Heart left ventricle (tissue), 16 donors: Measurements from ENCODE around the gene CEP85. TPM values are rescaled to one million over a fixed set of nuclear protein-coding genes. Genes with fewer than 3 reads are reported as not detected.
A peak's percentile ranks its signal among the peaks of the same experiment; 100 is the strongest.
"Not testable (repeated sequence)": the region's sequence is repeated elsewhere in the genome, so short reads cannot be mapped to it uniquely, and the experiment has no call there.

ENCODE experiments used
- ATAC-seq, 4 donors: fragments of 200-7000 bp; cut with Tn5 transposase; one replicate each; pipeline ENCODE4 v1.9.1; 2020 to 2022; ENCODE audit warnings: moderate library complexity in 4 of 4, mild to moderate bottlenecking in 3 of 4, moderate number of reproducible peaks in 1 of 4
- DNase-seq, 5 donors: peaks; one replicate each; pipeline ENCODE4 v3.0.0-alpha.2; 2020
- H3K27ac ChIP-seq, 12 donors: fragments of 200-600 bp; sonication (generic) in 4 of 12; one replicate each; pipeline versions ENCODE4 v1.5.0 to v1.8.0; 2016 to 2022; ENCODE audit warnings: mild to moderate bottlenecking in 2 of 12
- H3K27me3 ChIP-seq, 9 donors: fragments of 200-600 bp; sonication (generic) in 2 of 9; one replicate each; pipeline versions ENCODE4 v1.5.1 to v1.8.0; 2016 to 2022; ENCODE audit warnings: mild to moderate bottlenecking in 3 of 9
- H3K36me3 ChIP-seq, 9 donors: fragments of 200-600 bp; sonication (generic) in 2 of 9; one replicate each; pipeline versions ENCODE4 v1.5.0 to v1.8.0; 2018 to 2022; ENCODE audit warnings: mild to moderate bottlenecking in 2 of 9
- H3K4me1 ChIP-seq, 12 donors: fragments of 200-600 bp; sonication (generic) in 4 of 12; one replicate each; pipeline versions ENCODE4 v1.5.0 to v1.8.0; 2016 to 2022; ENCODE audit warnings: mild to moderate bottlenecking in 3 of 12
- H3K4me3 ChIP-seq, 12 donors: fragments of 200-600 bp; sonication (generic) in 4 of 12; one replicate each; pipeline versions ENCODE4 v1.5.0 to v1.8.0; 2017 to 2022; ENCODE audit warnings: mild to moderate bottlenecking in 9 of 12, moderate library complexity in 4 of 12
- H3K9me3 ChIP-seq, 12 donors: fragments of 200-600 bp; sonication (generic) in 4 of 12; one replicate each; pipeline versions ENCODE4 v1.5.0 to v1.8.0; 2016 to 2022; ENCODE audit warnings: mild to moderate bottlenecking in 1 of 12
- CTCF ChIP-seq, 12 donors: fragments of 200-600 bp; sonication (generic) in 4 of 12; IDR thresholded peaks; one replicate each; pipeline versions ENCODE4 v1.5.0 to v1.8.0; 2018 to 2022; ENCODE audit warnings: antibody characterized with exemption in 12 of 12, mild to moderate bottlenecking in 5 of 12
- POLR2A ChIP-seq, 2 donors: fragments of 450-650 bp; IDR thresholded peaks; one replicate each; pipeline ENCODE4 v1.6.1; 2017; ENCODE audit warnings: antibody characterized with exemption in 2 of 2, mild to moderate bottlenecking in 2 of 2, moderate library complexity in 2 of 2
- WGBS, 4 donors: extraction: QIAGEN DNeasy Blood & Tissue Kit in 2 of 4; methylation state at CpG; one replicate each; pipeline versions ENCODE4 v1.1.5 to v1.1.7; 2013 to 2018; 5-methylcytosine and 5-hydroxymethylcytosine counted together
- intact Hi-C, 10 donors: fragments of 100-400 bp; cut with DNase I; formaldehyde crosslinking; loops; one replicate each; pipeline versions ENCODE4 v1.11.1 to v1.14.2; 2022
- polyA plus RNA-seq, 2 donors: library from polyadenylated mRNA; stranded (reverse); fragments of 200-250 nt; gene quantifications; one replicate each; pipeline ENCODE4 v1.2.3, GENCODE V29; 2013
- total RNA-seq, 9 donors: library from RNA; depleted of rRNA in 2 of 9; stranded (reverse); fragments of >200 nt in 2 of 9; fragmentation: NEBNext Ultra II Directional in 3 of 9; extraction: Animal tissue kit (Norgen Biotek cat#: 25700) in 3 of 9; gene quantifications; one replicate each; pipeline versions ENCODE4 v1.1.0 to v1.2.4, GENCODE V29; 2016 to 2023
- donor health status: ischemic (EF 13 %, LVEDD 7.1; RV severe dilation, severe dysfunction).
- donor health status: healthy with polysubstance abuse.
- donor health status: DM: no; HTN: yes; CAD: no.
- donor health status: DM: no; HTN: no; CAD: no.
- donor health status: ischemic (EF 25% LVEDD 6.9; RV normal size, moderate dysfunction).
- donor health status: ischemic (EF 25% LVEDD 5.7; RV mildly dilated, moderate dysfunction).
- donor health status: healthy.
- donor health status: DM: yes; HTN: yes; CAD: no.
- donor health status: ischemic (EF 35%, LVEDD 5.7; RV mildly dilated, moderate dysfunction).
- donor health status: nonischemic (EF 11% LVEDD 7.7; RV severe dilation, severe dysfunction).
- donor health status: DM: yes; HTN: yes; CAD: no.
- donor health status: PGD.
- donor health status: ischemic (EF 29% LVEDD 5.4; RV normal size, mild dysfunction).
- donor health status: nonischemic (EF 23%, LVEDD 6.1; RV moderate dilation, normal function).

Gene CEP85
- total and polyA plus RNA-seq, 11 donors = 13.4 to 180 (median 41.6) TPM

GRCh38 chr1:26225033-26225831 is 8.8 kb upstream of the CEP85 start:
- no peak for TF ChIP-seq CTCF (IDR thresholded peaks at IDR 0.05)
- no peak for TF ChIP-seq POLR2A (IDR thresholded peaks at IDR 0.05)
- ATAC-seq = peak; percentile 72 to 94 (median 92)
- Histone ChIP-seq H3K9me3 (no peaks in the 10 kb centered on the region), H3K4me3 (peak overlapping the region; percentile 10 to 72 (median 55)), H3K27ac (peak overlapping the region in 9 of 12 donors; percentile 22 to 69 (median 54)), H3K36me3 (no peaks in the 10 kb centered on the region), H3K4me1 (peaks cover 0 to 15% (median 5%) of the 10 kb centered on the region in 12 donors), H3K27me3 (peaks cover 0 to 17% (median 0%) of the 10 kb centered on the region in 9 donors)
- 2 to 8% (median 6%) methylated on average over 26 to 50 of the region's 50 CpGs for WGBS, 4 donors
- intact Hi-C loops = loop anchor here in 3 of 10 donors (5.0 kb wide), 2 partner anchors 53 to 58 kb away; partner anchors contain the start of genes ZNF593OS (in 2 of the 3), C1orf232 (in 1 of the 3) and ZNF593 (in 1 of the 3)
- peak; percentile 66 to 85 (median 82) for DNase-seq

DNA sequence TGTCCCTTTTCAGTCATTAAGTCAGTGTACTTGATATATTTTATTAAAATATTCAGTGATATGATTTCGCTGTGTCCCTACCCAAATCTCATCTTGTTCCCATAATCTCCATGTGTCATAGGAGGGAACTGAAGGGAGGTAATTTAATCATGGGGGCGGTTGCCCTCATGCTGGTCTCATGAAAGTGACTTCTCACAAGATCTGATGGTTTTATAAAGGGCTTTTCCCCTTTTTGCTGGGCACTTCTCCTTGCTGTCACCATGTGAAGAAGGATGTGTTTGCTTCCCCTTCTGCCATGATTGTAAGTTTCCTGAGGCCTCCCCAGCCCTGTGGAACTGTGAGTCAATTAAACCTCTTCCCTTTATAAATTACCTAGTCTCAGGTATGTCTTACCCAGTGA is 3.3 kb upstream of the CEP85 start:
- Histone ChIP-seq H3K27me3 (peaks cover 0 to 12% (median 0%) of the 10 kb centered on the region in 9 donors), H3K4me1 (peaks cover 0 to 16% (median 5%) of the 10 kb centered on the region in 12 donors)
- not testable (repeated sequence) for H3K27ac ChIP-seq, H3K4me3 ChIP-seq, ATAC-seq, H3K9me3 ChIP-seq, DNase-seq, H3K36me3 ChIP-seq
- intact Hi-C loops = loop anchor here in 9 of 10 donors (5.0 to 10.0 kb wide), 7 partner anchors 63 to 196 kb away; partner anchors contain the start of genes PDIK1L (in 4 of the 9), C1orf232 (in 1 of the 9) and ZNF593 (in 1 of the 9)
- 68 to 88% (median 82%) methylated on average over 2 of the region's 2 CpGs for WGBS, 4 donors

- Histone ChIP-seq H3K27me3 (no peaks in the 10 kb centered on the region), H3K9me3 (no peaks in the 10 kb centered on the region), H3K4me3 (peak overlapping the region; percentile 48 to 90 (median 78)), H3K36me3 (peaks cover 0 to 3% (median 0%) of the 10 kb centered on the region in 9 donors), H3K4me1 (peaks cover 0 to 36% (median 13%) of the 10 kb centered on the region in 12 donors), H3K27ac (peak overlapping the region; percentile 5 to 96 (median 93))
- no peak for TF ChIP-seq POLR2A (IDR thresholded peaks at IDR 0.05)
- no peak for TF ChIP-seq CTCF (IDR thresholded peaks at IDR 0.05)
- DNase-seq (peak in 1 of 5 donors; percentile 31), ATAC-seq (peak in 1 of 4 donors; percentile 1)
- intact Hi-C loops = loop anchor here in 9 of 10 donors (2.0 to 10.0 kb wide), 9 partner anchors 66 to 200 kb away; partner anchors contain the start of genes C1orf232 (in 4 of the 9), PDIK1L (in 4 of the 9) and ZNF593 (in 4 of the 9)
- 3 to 5% (median 4%) methylated on average over 30 of the region's 30 CpGs for WGBS, 4 donors
These were observed 807 bp downstream of the CEP85 start for GRCh38 chr1:26234644-26235370.

DNA sequence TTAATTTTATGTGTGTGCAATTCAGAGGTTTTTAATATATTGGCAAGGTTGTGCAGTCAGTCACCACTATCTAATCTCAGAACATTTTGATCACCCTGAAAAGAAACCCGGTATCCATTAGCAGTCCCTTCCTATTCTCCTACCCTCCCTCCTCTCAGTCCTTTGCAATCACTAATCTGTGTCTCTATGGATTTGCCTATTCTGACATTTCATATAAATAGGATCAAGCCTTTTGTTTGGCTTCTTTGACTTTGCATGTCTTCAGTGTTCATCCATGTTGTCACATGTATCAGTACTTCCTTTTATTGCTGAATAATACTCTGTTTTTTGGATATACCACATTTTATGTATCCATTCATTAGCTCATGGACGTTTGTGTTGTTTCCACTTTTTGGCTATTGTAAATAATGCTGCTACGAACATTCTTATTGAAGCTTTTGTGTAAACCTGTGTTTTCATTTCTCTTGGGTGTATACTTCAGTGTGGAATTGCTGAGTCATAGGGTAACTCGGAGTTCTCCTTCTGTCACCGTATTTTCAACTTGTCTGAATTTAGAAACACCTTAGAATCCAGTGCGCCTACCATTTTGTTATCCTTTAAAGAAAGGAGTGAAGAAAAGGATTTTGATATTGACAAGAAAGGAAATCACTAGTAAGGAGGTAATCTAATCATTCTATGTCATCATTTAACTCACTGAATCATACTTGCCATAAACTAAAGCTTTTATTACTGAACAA is 3.4 kb downstream of the CEP85 start:
- ATAC-seq (no peak), DNase-seq (no peak)
- H3K9me3 ChIP-seq = no peaks in the 10 kb centered on the region
- intact Hi-C loops = loop anchor here in 5 of 10 donors (10.0 kb wide), 2 partner anchors 133 to 203 kb away; no protein-coding TSS in a partner anchor
- H3K36me3 ChIP-seq = peaks cover 0 to 18% (median 0%) of the 10 kb centered on the region in 9 donors
- H3K4me1 ChIP-seq = peaks cover 0 to 37% (median 13%) of the 10 kb centered on the region in 12 donors
- TF ChIP-seq POLR2A (IDR thresholded peaks at IDR 0.05) (no peak), CTCF (IDR thresholded peaks at IDR 0.05) (no peak)
- no peak overlapping the region for H3K4me3 ChIP-seq
- WGBS, 4 donors = 50 to 66% (median 60%) methylated on average over 6 of the region's 6 CpGs
- no peaks in the 10 kb centered on the region for H3K27me3 ChIP-seq
- peak overlapping the region in 10 of 12 donors; percentile 15 to 68 (median 42) for H3K27ac ChIP-seq
